ENCODE results near the gene CMSS1.

DNA sequence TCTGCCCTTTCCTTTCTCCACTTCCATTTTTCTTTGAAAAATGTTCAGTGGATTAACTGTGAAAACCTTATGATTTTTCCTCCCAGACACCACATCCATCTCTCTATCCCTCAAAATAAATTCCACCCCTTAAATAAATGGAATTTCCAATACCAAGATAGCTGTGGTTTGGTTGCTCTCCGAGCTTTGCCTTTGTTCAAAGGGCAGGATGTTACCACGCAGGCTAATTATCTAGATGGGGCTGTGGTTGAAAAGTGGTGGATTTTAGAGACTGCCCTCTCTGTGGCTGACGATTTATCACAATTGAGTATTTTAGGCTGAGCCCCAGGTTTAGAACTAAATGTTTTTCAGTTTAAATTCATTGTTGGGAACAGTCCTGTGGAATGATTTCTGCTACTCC, 36.9 kb upstream of the CMSS1 start:
- TF ChIP-seq CHD4 (IDR thresholded peaks at IDR 0.05; ENCODE audit: borderline replicate concordance) (no peak), PHF8 (IDR thresholded peaks at IDR 0.05; ENCODE audit: borderline replicate concordance, low read depth) (no peak), EP300 (IDR thresholded peaks at IDR 0.05) (no peak)
- TF ChIP-seq, protein P1, sequence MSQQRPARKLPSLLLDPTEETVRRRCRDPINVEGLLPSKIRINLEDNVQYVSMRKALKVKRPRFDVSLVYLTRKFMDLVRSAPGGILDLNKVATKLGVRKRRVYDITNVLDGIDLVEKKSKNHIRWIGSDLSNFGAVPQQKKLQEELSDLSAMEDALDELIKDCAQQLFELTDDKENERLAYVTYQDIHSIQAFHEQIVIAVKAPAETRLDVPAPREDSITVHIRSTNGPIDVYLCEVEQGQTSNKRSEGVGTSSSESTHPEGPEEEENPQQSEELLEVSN (IDR thresholded peaks at IDR 0.05; ENCODE audit: borderline replicate concordance, low read depth): no peak

Measured in A549 (cell line).